Vagina (tissue), 2 donors: ENCODE data around the gene SYT2. TPM values are rescaled to one million over a fixed set of nuclear protein-coding genes. Genes with fewer than 3 reads are reported as not detected.

Experiments used
- DNase-seq, 2 donors: peaks; one replicate each; pipeline ENCODE4 v3.0.0-alpha.2; 2017; ENCODE audit errors: extremely low spot score in 2 of 2
- H3K27ac ChIP-seq: fragments of 200-600 bp; sonication (generic); one replicate; pipeline ENCODE4 v1.5.1; 2019
- H3K27me3 ChIP-seq: fragments of 200-600 bp; sonication (generic); one replicate; pipeline ENCODE4 v1.5.1; 2019
- H3K36me3 ChIP-seq, 2 donors: fragments of 200-600 bp; sonication (generic); one replicate each; pipeline ENCODE4 v1.5.1; 2017 to 2019
- H3K4me1 ChIP-seq: fragments of 200-600 bp; sonication (generic); one replicate; pipeline ENCODE4 v1.5.1; 2019
- H3K4me3 ChIP-seq, 2 donors: fragments of 200-600 bp; sonication (generic); 1 replicate in 1 of 2; 2 replicates in 1 of 2; pipeline ENCODE4 v1.5.1; 2016 to 2019
- H3K9me3 ChIP-seq: fragments of 200-600 bp; sonication (generic); one replicate; pipeline ENCODE4 v1.5.1; 2019
- CTCF ChIP-seq, 3 experiments: fragments of 450-650 bp in 2 of 3; fragments of 200-600 bp in 1 of 3; sonication (generic) in 1 of 3; IDR thresholded peaks; one replicate each; pipeline ENCODE4 v1.5.1; 2017 to 2019; ENCODE audit warnings: antibody characterized with exemption in 3 of 3, mild to moderate bottlenecking in 2 of 3, moderate library complexity in 2 of 3
- POLR2A ChIP-seq, 2 donors: fragments of 450-650 bp; IDR thresholded peaks; one replicate each; pipeline ENCODE4 v1.6.1; 2017; ENCODE audit warnings: antibody characterized with exemption in 2 of 2, mild to moderate bottlenecking in 2 of 2, moderate library complexity in 2 of 2
- POLR2AphosphoS5 ChIP-seq, 2 donors: sonication (generic); formaldehyde crosslinking; IDR thresholded peaks; one replicate each; pipeline ENCODE4 v1.9.0; 2017; ENCODE audit warnings: antibody characterized with exemption in 2 of 2, mild to moderate bottlenecking in 2 of 2, low read depth in 1 of 2; ENCODE audit not compliant: insufficient read depth in 1 of 2
- intact Hi-C: fragments of 100-400 bp; cut with DNase I; formaldehyde crosslinking; loops from one replicate; pipeline ENCODE4 v1.15.1; 2023
- total RNA-seq: library from RNA; depleted of rRNA; stranded (reverse); fragments of >200 nt; gene quantifications from one replicate; pipeline ENCODE4 v1.2.3, GENCODE V29; 2016

Gene SYT2
- total RNA-seq: not detected

GRCh38 chr1:202710070-202711045 lies at the start of gene SYT2:
Gene SYT2 (minus strand): TSS chr1:202710454. CDS start chr1:202605772, 104,682 bp downstream.
- Histone ChIP-seq H3K27me3 (peaks cover 7% of the 10 kb centered on the region), H3K4me1 (peaks cover 18% of the 10 kb centered on the region), H3K4me3 (peak within 1 kb of the TSS; percentile 25 to 27), H3K36me3 (no peaks in the 10 kb centered on the region), H3K9me3 (no peaks in the 10 kb centered on the region), H3K27ac (no peak within 1 kb of the TSS)
- DNase-seq: no peak
- intact Hi-C loops: loop anchor here (10.0 kb wide), 1 partner anchor 526 kb away; no protein-coding TSS in a partner anchor
- TF ChIP-seq POLR2A (IDR thresholded peaks at IDR 0.05): no peak
- TF ChIP-seq POLR2AphosphoS5 (IDR thresholded peaks at IDR 0.05; ENCODE audit: insufficient read depth in 1 of 2, low read depth in 1 of 2): no peak
- TF ChIP-seq CTCF (IDR thresholded peaks at IDR 0.05): no peak

- TF ChIP-seq POLR2AphosphoS5 (IDR thresholded peaks at IDR 0.05; ENCODE audit: insufficient read depth in 1 of 2, low read depth in 1 of 2) (no peak), CTCF (IDR thresholded peaks at IDR 0.05) (no peak), POLR2A (IDR thresholded peaks at IDR 0.05) (no peak)
- H3K36me3 ChIP-seq: peaks cover 0 to 91% of the 10 kb centered on the region in 2 donors
- no peak overlapping the region for H3K27ac ChIP-seq
- no peak for DNase-seq
- no peak overlapping the region for H3K4me3 ChIP-seq
- intact Hi-C loops: no loop called here
- H3K9me3 ChIP-seq: no peaks in the 10 kb centered on the region
- H3K4me1 ChIP-seq: no peaks in the 10 kb centered on the region
- no peaks in the 10 kb centered on the region for H3K27me3 ChIP-seq
Measured at GRCh38 chr1:202756391-202756790, 46.1 kb upstream of the SYT2 start.

GRCh38 chr1:202754293-202754692 lies 44.0 kb upstream of the SYT2 start:
- Histone ChIP-seq H3K4me3 (no peak overlapping the region), H3K36me3 (peaks cover 0 to 86% of the 10 kb centered on the region in 2 donors), H3K27ac (no peak overlapping the region), H3K4me1 (no peaks in the 10 kb centered on the region), H3K27me3 (no peaks in the 10 kb centered on the region), H3K9me3 (no peaks in the 10 kb centered on the region)
- TF ChIP-seq CTCF (IDR thresholded peaks at IDR 0.05) (no peak), POLR2A (IDR thresholded peaks at IDR 0.05) (no peak)
- no peak for DNase-seq
- intact Hi-C loops: loop anchor here (2.0 kb wide), 1 partner anchor 49 kb away; no protein-coding TSS in a partner anchor

GRCh38 chr1:202752774-202753173 lies 42.5 kb upstream of the SYT2 start:
- Histone ChIP-seq H3K9me3 (no peaks in the 10 kb centered on the region), H3K4me1 (no peaks in the 10 kb centered on the region), H3K4me3 (no peak overlapping the region), H3K27ac (no peak overlapping the region), H3K27me3 (no peaks in the 10 kb centered on the region), H3K36me3 (peaks cover 0 to 88% of the 10 kb centered on the region in 2 donors)
- no peak for DNase-seq
- TF ChIP-seq POLR2A (IDR thresholded peaks at IDR 0.05) (no peak), CTCF (IDR thresholded peaks at IDR 0.05) (no peak), POLR2AphosphoS5 (IDR thresholded peaks at IDR 0.05; ENCODE audit: insufficient read depth in 1 of 2, low read depth in 1 of 2) (no peak)
- intact Hi-C loops: no loop called here

- Histone ChIP-seq H3K36me3 (peaks cover 0 to 74% of the 10 kb centered on the region in 2 donors), H3K27me3 (no peaks in the 10 kb centered on the region), H3K27ac (no peak overlapping the region), H3K4me1 (no peaks in the 10 kb centered on the region), H3K9me3 (no peaks in the 10 kb centered on the region), H3K4me3 (no peak overlapping the region)
- intact Hi-C loops: no loop called here
- no peak for DNase-seq
- TF ChIP-seq POLR2A (IDR thresholded peaks at IDR 0.05) (no peak), CTCF (IDR thresholded peaks at IDR 0.05) (no peak), POLR2AphosphoS5 (IDR thresholded peaks at IDR 0.05; ENCODE audit: insufficient read depth in 1 of 2, low read depth in 1 of 2) (no peak)
Measured at GRCh38 chr1:202750761-202751160, 40.5 kb upstream of the SYT2 start.
